Mesendoderm (in vitro differentiated cells): Measurements from ENCODE around the gene ALKBH6.

Experiments
- DNase-seq: peaks from one replicate; pipeline ENCODE4 v3.0.0; 2013
- H2AK5ac ChIP-seq: 2 replicates; pipeline ENCODE4 v1.6.1; 2013; ENCODE audit warnings: low read length, inconsistent platforms
- H2BK120ac ChIP-seq: 2 replicates; pipeline ENCODE4 v1.6.1; 2013; ENCODE audit warnings: low read depth, mild to moderate bottlenecking, low read length, moderate library complexity, mixed read lengths
- H2BK15ac ChIP-seq: replicated peaks from 2 replicates; pipeline ENCODE4 v1.6.1; 2013; ENCODE audit warnings: low read depth, mild to moderate bottlenecking, moderate library complexity
- H2BK5ac ChIP-seq: 2 replicates; pipeline ENCODE4 v1.6.1; 2013; ENCODE audit warnings: low read length, inconsistent platforms
- H3K18ac ChIP-seq: 2 replicates; pipeline ENCODE4 v1.6.1; 2013; ENCODE audit warnings: mild to moderate bottlenecking, low read length, mixed read lengths
- H3K23ac ChIP-seq: one replicate; pipeline ENCODE4 v1.6.1; 2013; ENCODE audit warnings: low read length
- H3K27ac ChIP-seq: 2 replicates; pipeline ENCODE4 v1.5.1; 2013; ENCODE audit warnings: low read depth, mild to moderate bottlenecking, inconsistent platforms, low read length, moderate library complexity
- H3K27me3 ChIP-seq: 2 replicates; pipeline ENCODE4 v1.6.1; 2013; ENCODE audit warnings: low read length, control low read depth, mild to moderate bottlenecking, inconsistent platforms; ENCODE audit not compliant: insufficient read depth, poor library complexity
- H3K36me3 ChIP-seq: 2 replicates; pipeline ENCODE4 v1.6.1; 2013; ENCODE audit warnings: low read length, inconsistent platforms; ENCODE audit not compliant: control insufficient read depth, insufficient read depth
- H3K4ac ChIP-seq: one replicate; pipeline ENCODE4 v1.6.1; 2013; ENCODE audit warnings: low read depth, mild to moderate bottlenecking, low read length, moderate library complexity
- H3K4me1 ChIP-seq: 2 replicates; pipeline ENCODE4 v1.6.1; 2013; ENCODE audit warnings: low read depth, low read length, inconsistent platforms; ENCODE audit not compliant: control insufficient read depth
- H3K4me2 ChIP-seq: 2 replicates; pipeline ENCODE4 v1.6.1; 2013; ENCODE audit warnings: low read length
- H3K4me3 ChIP-seq: 2 replicates; pipeline ENCODE4 v1.5.1; 2013; ENCODE audit warnings: mild to moderate bottlenecking, low read length
- H3K56ac ChIP-seq: one replicate; pipeline ENCODE4 v1.6.1; 2013; ENCODE audit warnings: low read length
- H3K79me1 ChIP-seq: 2 replicates; pipeline ENCODE4 v1.6.1; 2013; ENCODE audit warnings: low read length, inconsistent platforms
- H3K79me2 ChIP-seq: 2 replicates; pipeline ENCODE4 v1.6.1; 2013; ENCODE audit warnings: mild to moderate bottlenecking, low read length; ENCODE audit not compliant: control insufficient read depth, insufficient read depth
- H3K9ac ChIP-seq: 2 replicates; pipeline ENCODE4 v1.6.1; 2013; ENCODE audit warnings: low read length, inconsistent platforms
- H4K5ac ChIP-seq: one replicate; pipeline ENCODE4 v1.6.1; 2013; ENCODE audit warnings: low read length
- H4K8ac ChIP-seq: one replicate; pipeline ENCODE4 v1.6.1; 2013; ENCODE audit warnings: low read depth, mild to moderate bottlenecking, control low read depth, low read length, moderate library complexity
- WGBS: extraction: QIAGEN DNeasy Blood & Tissue Kit; methylation state at CpG from one replicate; pipeline ENCODE4 v1.1.7; 2013; ENCODE audit warnings: low lambda C conversion rate, missing lambda C conversion rate; ENCODE audit not compliant: insufficient coverage; ENCODE audit errors: extremely low coverage; 5-methylcytosine and 5-hydroxymethylcytosine counted together

Gene ALKBH6

GRCh38 chr19:35978832-35979365 is 35.1 kb downstream of the ALKBH6 start:
- Histone ChIP-seq H3K18ac (no peak overlapping the region), H2BK5ac (no peak overlapping the region), H3K27me3 (no peaks in the 10 kb centered on the region), H2BK120ac (no peak overlapping the region), H3K4me3 (no peak overlapping the region), H3K27ac (no peak overlapping the region), H2AK5ac (no peak overlapping the region), H4K5ac (no peak overlapping the region), H3K23ac (no peak overlapping the region), H3K4me2 (no peak overlapping the region), H3K36me3 (no peaks in the 10 kb centered on the region), H2BK15ac (no peak overlapping the region), H3K4ac (no peak overlapping the region), H3K79me1 (no peaks in the 10 kb centered on the region), H3K56ac (no peak overlapping the region), H3K79me2 (no peaks in the 10 kb centered on the region), H4K8ac (no peak overlapping the region), H3K4me1 (no peaks in the 10 kb centered on the region), H3K9ac (no peak overlapping the region)
- no CpG with 5 or more reads among the region's 20 CpGs for WGBS
- no peak for DNase-seq

GRCh38 chr19:35978271-35978670 is 35.7 kb downstream of the ALKBH6 start:
- no CpG with 5 or more reads among the region's 5 CpGs for WGBS
- no peak overlapping the region for H2BK15ac ChIP-seq
- H3K4me1 ChIP-seq, result no peaks in the 10 kb centered on the region
- no peak overlapping the region for H2BK120ac ChIP-seq
- no peaks in the 10 kb centered on the region for H3K36me3 ChIP-seq
- H4K5ac ChIP-seq, result no peak overlapping the region
- H3K79me2 ChIP-seq, result no peaks in the 10 kb centered on the region
- H3K4me2 ChIP-seq, result no peak overlapping the region
- no peak overlapping the region for H3K4me3 ChIP-seq
- H3K79me1 ChIP-seq, result no peaks in the 10 kb centered on the region
- H2BK5ac ChIP-seq, result no peak overlapping the region
- H3K27ac ChIP-seq, result no peak overlapping the region
- H4K8ac ChIP-seq, result no peak overlapping the region
- no peak overlapping the region for H3K56ac ChIP-seq
- H3K9ac ChIP-seq, result no peak overlapping the region
- no peak overlapping the region for H3K4ac ChIP-seq
- no peak overlapping the region for H3K18ac ChIP-seq
- H3K23ac ChIP-seq, result no peak overlapping the region
- H3K27me3 ChIP-seq, result no peaks in the 10 kb centered on the region
- H2AK5ac ChIP-seq, result no peak overlapping the region
- DNase-seq, result no peak

- Histone ChIP-seq H2BK120ac (no peak overlapping the region), H3K4me3 (no peak overlapping the region), H3K4me1 (no peaks in the 10 kb centered on the region), H2BK15ac (no peak overlapping the region), H3K4me2 (no peak overlapping the region), H2BK5ac (no peak overlapping the region), H3K56ac (no peak overlapping the region), H3K9ac (no peak overlapping the region), H3K36me3 (no peaks in the 10 kb centered on the region), H3K18ac (no peak overlapping the region), H2AK5ac (no peak overlapping the region), H3K79me1 (no peaks in the 10 kb centered on the region), H3K79me2 (no peaks in the 10 kb centered on the region), H3K27ac (no peak overlapping the region), H3K23ac (no peak overlapping the region), H4K8ac (no peak overlapping the region), H3K4ac (no peak overlapping the region), H3K27me3 (no peaks in the 10 kb centered on the region), H4K5ac (no peak overlapping the region)
- DNase-seq, result peak; percentile 87
- no CpG with 5 or more reads among the region's 14 CpGs for WGBS
These were observed 36.4 kb downstream of the ALKBH6 start for GRCh38 chr19:35977446-35978222.

GRCh38 chr19:35975608-35976214 is 38.3 kb downstream of the ALKBH6 start:
- no peaks in the 10 kb centered on the region for H3K4me1 ChIP-seq
- H2BK120ac ChIP-seq, result no peak overlapping the region
- DNase-seq, result peak; percentile 51
- H3K56ac ChIP-seq, result no peak overlapping the region
- H3K18ac ChIP-seq, result no peak overlapping the region
- H2BK5ac ChIP-seq, result no peak overlapping the region
- H2BK15ac ChIP-seq, result no peak overlapping the region
- H3K4ac ChIP-seq, result no peak overlapping the region
- no peak overlapping the region for H3K27ac ChIP-seq
- no peak overlapping the region for H3K9ac ChIP-seq
- H3K79me1 ChIP-seq, result no peaks in the 10 kb centered on the region
- no peak overlapping the region for H4K8ac ChIP-seq
- no peak overlapping the region for H2AK5ac ChIP-seq
- no peaks in the 10 kb centered on the region for H3K79me2 ChIP-seq
- H3K4me3 ChIP-seq, result no peak overlapping the region
- H3K4me2 ChIP-seq, result no peak overlapping the region
- no peaks in the 10 kb centered on the region for H3K27me3 ChIP-seq
- no CpG with 5 or more reads among the region's 5 CpGs for WGBS
- no peak overlapping the region for H3K23ac ChIP-seq
- no peaks in the 10 kb centered on the region for H3K36me3 ChIP-seq
- H4K5ac ChIP-seq, result no peak overlapping the region

- DNase-seq, result no peak
- H3K4ac ChIP-seq, result no peak overlapping the region
- H2BK5ac ChIP-seq, result no peak overlapping the region
These were observed 40.5 kb downstream of the ALKBH6 start for GRCh38 chr19:35973487-35973886.

More at GRCh38 chr19:35973487-35973886, 40.5 kb downstream of the ALKBH6 start:
- no CpG with 5 or more reads among the region's 8 CpGs for WGBS
- Histone ChIP-seq H2BK15ac (no peak overlapping the region), H3K79me2 (no peaks in the 10 kb centered on the region), H3K36me3 (no peaks in the 10 kb centered on the region), H3K27ac (no peak overlapping the region), H4K8ac (no peak overlapping the region), H3K27me3 (no peaks in the 10 kb centered on the region), H3K23ac (no peak overlapping the region), H3K9ac (no peak overlapping the region), H4K5ac (no peak overlapping the region), H3K56ac (no peak overlapping the region), H3K18ac (no peak overlapping the region), H3K79me1 (no peaks in the 10 kb centered on the region), H3K4me2 (no peak overlapping the region), H3K4me3 (no peak overlapping the region), H2AK5ac (no peak overlapping the region), H2BK120ac (no peak overlapping the region), H3K4me1 (no peaks in the 10 kb centered on the region)
